ENCODE measurements around the gene ZXDC.

DNA sequence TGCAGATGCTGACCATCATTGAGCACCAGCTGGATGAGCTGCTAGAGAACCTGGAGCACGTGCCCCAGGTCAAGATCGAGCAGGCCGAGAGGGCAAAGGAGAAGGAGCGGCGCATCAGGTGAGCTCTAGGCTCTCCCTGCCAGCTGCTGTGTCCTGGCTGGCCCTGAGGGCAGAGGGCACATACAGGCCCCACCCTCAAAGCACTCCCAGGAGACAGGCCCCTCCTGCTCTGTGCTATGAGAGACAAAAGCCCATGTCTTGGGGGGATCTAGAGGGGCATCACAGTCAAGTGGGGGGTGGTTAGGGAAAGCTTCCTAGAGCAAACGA, 41.5 kb downstream of the ZXDC start:
- TF ChIP-seq, protein P1, sequence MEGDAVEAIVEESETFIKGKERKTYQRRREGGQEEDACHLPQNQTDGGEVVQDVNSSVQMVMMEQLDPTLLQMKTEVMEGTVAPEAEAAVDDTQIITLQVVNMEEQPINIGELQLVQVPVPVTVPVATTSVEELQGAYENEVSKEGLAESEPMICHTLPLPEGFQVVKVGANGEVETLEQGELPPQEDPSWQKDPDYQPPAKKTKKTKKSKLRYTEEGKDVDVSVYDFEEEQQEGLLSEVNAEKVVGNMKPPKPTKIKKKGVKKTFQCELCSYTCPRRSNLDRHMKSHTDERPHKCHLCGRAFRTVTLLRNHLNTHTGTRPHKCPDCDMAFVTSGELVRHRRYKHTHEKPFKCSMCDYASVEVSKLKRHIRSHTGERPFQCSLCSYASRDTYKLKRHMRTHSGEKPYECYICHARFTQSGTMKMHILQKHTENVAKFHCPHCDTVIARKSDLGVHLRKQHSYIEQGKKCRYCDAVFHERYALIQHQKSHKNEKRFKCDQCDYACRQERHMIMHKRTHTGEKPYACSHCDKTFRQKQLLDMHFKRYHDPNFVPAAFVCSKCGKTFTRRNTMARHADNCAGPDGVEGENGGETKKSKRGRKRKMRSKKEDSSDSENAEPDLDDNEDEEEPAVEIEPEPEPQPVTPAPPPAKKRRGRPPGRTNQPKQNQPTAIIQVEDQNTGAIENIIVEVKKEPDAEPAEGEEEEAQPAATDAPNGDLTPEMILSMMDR (IDR thresholded peaks at IDR 0.05), result no peak
- TF ChIP-seq POLR2AphosphoS5 (IDR thresholded peaks at IDR 0.05) (no peak), POLR2A (IDR thresholded peaks at IDR 0.05) (no peak)

Measured in gastroesophageal sphincter (tissue), 3 donors.